ENCODE measurements around the gene COA4. TPM values are rescaled to one million over a fixed set of nuclear protein-coding genes. Genes with fewer than 3 reads are reported as not detected.
"Not testable (repeated sequence)": the region's sequence is repeated elsewhere in the genome, so short reads cannot be mapped to it uniquely, and the experiment has no call there.

Gene COA4
- total RNA-seq, 1 donor from 2014 or later = 99.9 TPM

GRCh38 chr11:73883856-73884255, 7.2 kb upstream of the COA4 start:
- intact Hi-C loops (cut with micrococcal nuclease) = no loop called here
- Mint-ChIP-seq H3K4me1 (ENCODE audit: low read depth) (no peaks in the 10 kb centered on the region), H3K4me3 (ENCODE audit: low read depth) (no peak overlapping the region), H3K27ac (no peak overlapping the region), H3K9me3 (no peaks in the 10 kb centered on the region), H3K36me3 (ENCODE audit: low read depth) (peaks cover 20% of the 10 kb centered on the region), H3K27me3 (ENCODE audit: low read depth) (no peaks in the 10 kb centered on the region)
- DNase-seq (ENCODE audit: low spot score) = no peak

DNA sequence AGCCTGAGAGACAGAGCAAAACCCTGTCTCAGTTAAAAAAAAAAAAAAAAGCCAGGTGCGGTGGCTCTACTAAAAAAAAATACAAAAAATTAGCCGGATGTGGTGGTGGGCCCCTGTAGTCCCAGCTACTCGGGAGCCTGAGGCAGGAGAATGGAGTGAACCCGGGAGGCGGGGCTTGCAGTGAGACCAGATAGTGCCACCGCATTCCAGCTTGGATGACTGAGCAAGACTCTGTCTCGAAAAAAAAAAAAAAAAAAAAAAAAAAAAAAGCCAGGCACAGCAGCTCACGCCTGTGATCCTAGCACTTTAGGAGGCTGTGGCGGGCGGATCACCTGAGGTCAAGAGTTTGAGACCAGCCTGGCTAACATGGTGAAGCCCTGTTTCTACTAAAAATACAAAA, 3.8 kb upstream of the COA4 start:
- peaks cover 17% of the 10 kb centered on the region for H3K36me3 Mint-ChIP-seq (ENCODE audit: low read depth)
- H3K27ac Mint-ChIP-seq; DNase-seq (ENCODE audit: low spot score); H3K4me3 Mint-ChIP-seq (ENCODE audit: low read depth); H3K9me3 Mint-ChIP-seq; H3K27me3 Mint-ChIP-seq (ENCODE audit: low read depth); H3K4me1 Mint-ChIP-seq (ENCODE audit: low read depth); intact Hi-C loops (cut with micrococcal nuclease): not testable (repeated sequence)

DNA sequence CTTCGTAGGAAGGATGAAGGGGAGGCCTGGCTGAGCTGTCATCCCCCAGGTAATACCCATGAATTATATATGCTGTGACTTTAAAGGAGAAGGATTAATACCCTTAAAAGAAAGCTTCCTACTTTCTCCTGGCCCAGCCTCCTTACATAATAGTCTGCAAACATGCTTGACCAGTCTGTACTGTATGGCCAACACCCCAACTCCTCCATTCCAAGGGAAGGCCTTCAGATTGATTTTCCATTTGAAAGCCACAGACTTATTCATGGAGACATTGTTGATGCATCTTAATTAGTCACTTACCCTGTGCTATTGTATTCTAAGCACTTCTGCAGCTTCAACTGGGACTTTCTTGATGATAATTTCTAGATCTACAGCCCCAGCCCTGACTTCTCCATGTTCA, 2.1 kb upstream of the COA4 start:
- Mint-ChIP-seq H3K36me3 (ENCODE audit: low read depth) (peaks cover 25% of the 10 kb centered on the region), H3K27me3 (ENCODE audit: low read depth) (no peaks in the 10 kb centered on the region), H3K27ac (no peak overlapping the region), H3K4me3 (ENCODE audit: low read depth) (no peak overlapping the region), H3K4me1 (ENCODE audit: low read depth) (peaks cover 19% of the 10 kb centered on the region), H3K9me3 (no peaks in the 10 kb centered on the region)
- DNase-seq (ENCODE audit: low spot score) = no peak
- intact Hi-C loops (cut with micrococcal nuclease) = loop anchor here (5.0 kb wide), 1 partner anchor 294 kb away; the partner anchor contains the start of genes C2CD3 and PPME1

GRCh38 chr11:73875840-73876239, 806 bp downstream of the COA4 start:
- peaks cover 19% of the 10 kb centered on the region for H3K4me1 Mint-ChIP-seq (ENCODE audit: low read depth)
- H3K27me3 Mint-ChIP-seq (ENCODE audit: low read depth) = no peaks in the 10 kb centered on the region
- peaks cover 40% of the 10 kb centered on the region for H3K36me3 Mint-ChIP-seq (ENCODE audit: low read depth)
- intact Hi-C loops (cut with micrococcal nuclease) = loop anchor here (1.0 to 5.0 kb wide), 4 partner anchors 97 to 296 kb away; partner anchors contain the start of genes C2CD3, PPME1 and RAB6A
- peak overlapping the region; percentile 96 for H3K27ac Mint-ChIP-seq
- peak overlapping the region; percentile 98 for H3K4me3 Mint-ChIP-seq (ENCODE audit: low read depth)
- no peak for DNase-seq (ENCODE audit: low spot score)
- H3K9me3 Mint-ChIP-seq = no peaks in the 10 kb centered on the region

DNA sequence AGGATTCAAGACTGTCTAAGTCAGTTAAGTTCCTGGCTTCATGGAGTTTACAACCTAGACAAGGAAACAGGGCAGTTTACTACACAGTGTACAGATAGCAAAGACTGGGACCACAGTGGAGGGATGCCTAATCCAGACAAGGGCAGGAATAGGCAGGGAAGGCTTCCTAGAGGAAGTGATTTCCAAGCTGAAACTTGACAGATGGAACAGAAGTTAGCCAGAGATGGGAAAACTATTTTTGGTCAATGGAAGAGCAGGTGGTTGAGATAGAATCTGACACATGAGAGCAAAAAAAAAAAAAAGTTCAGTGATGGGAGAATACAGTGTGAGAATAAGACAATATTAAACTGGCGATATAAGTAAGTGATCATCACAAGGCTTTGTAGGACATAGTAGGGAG, 1.3 kb downstream of the COA4 start:
- peak overlapping the region; percentile 98 for H3K4me3 Mint-ChIP-seq (ENCODE audit: low read depth)
- peak overlapping the region; percentile 96 for H3K27ac Mint-ChIP-seq
- no peaks in the 10 kb centered on the region for H3K27me3 Mint-ChIP-seq (ENCODE audit: low read depth)
- DNase-seq (ENCODE audit: low spot score) = no peak
- no peaks in the 10 kb centered on the region for H3K9me3 Mint-ChIP-seq
- intact Hi-C loops (cut with micrococcal nuclease) = loop anchor here (5.0 kb wide), 1 partner anchor 297 kb away; the partner anchor contains the start of genes C2CD3 and PPME1
- H3K4me1 Mint-ChIP-seq (ENCODE audit: low read depth) = peaks cover 19% of the 10 kb centered on the region
- H3K36me3 Mint-ChIP-seq (ENCODE audit: low read depth) = peaks cover 41% of the 10 kb centered on the region

DNA sequence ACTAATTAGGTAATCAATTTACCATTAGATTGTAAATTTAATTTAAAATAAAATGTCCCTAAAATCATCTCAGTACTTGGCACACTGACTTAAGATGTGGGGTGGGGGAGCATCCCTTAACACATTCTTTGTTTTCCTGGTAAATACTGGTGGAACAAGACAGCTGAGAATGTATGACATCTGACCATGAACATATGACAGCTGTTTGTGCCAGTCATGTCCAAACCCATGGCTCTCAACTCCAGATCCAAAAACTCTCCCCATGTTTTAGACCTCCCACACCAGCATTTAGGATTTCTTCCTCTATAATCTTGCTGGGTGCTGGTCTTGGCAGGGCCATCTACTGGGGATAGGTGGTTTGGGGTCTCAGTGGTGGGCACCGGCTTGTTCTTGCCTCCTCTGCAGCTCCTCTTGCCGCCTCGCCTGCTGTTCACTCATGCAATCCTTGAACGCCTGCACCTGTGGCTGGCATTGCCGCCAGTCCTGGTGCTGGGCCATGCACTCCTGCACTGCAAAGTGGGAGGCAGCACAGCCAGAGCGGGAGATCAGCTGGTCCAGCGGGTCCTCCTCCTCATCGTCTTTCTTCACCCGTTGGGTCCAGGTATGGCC, 3.8 kb downstream of the COA4 start:
- DNase-seq (ENCODE audit: low spot score) = no peak
- no peak overlapping the region for H3K4me3 Mint-ChIP-seq (ENCODE audit: low read depth)
- no peaks in the 10 kb centered on the region for H3K27me3 Mint-ChIP-seq (ENCODE audit: low read depth)
- H3K27ac Mint-ChIP-seq = no peak overlapping the region
- H3K9me3 Mint-ChIP-seq = no peaks in the 10 kb centered on the region
- H3K4me1 Mint-ChIP-seq (ENCODE audit: low read depth) = peaks cover 17% of the 10 kb centered on the region
- peaks cover 53% of the 10 kb centered on the region for H3K36me3 Mint-ChIP-seq (ENCODE audit: low read depth)
- intact Hi-C loops (cut with micrococcal nuclease) = no loop called here

DNA sequence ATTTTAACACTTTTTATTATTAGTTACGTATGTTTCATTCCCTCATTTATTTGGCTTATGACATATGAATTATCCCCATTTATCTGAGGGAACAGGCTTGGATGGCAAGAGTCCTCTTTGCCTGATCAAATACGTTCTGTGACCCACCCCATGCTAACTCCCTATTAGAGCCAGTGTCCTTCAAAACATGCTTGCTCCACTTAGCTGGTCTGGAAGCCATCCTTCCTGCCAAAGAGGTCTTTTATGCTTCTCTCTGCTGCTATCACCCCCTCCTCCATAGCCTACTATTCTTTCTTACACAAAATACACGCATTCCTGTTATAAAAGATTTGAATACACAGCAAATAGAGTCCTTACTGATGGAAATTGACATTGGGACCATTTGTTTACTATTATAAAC, 6.4 kb downstream of the COA4 start:
- peaks cover 47% of the 10 kb centered on the region for H3K36me3 Mint-ChIP-seq (ENCODE audit: low read depth)
- H3K27me3 Mint-ChIP-seq (ENCODE audit: low read depth) = no peaks in the 10 kb centered on the region
- intact Hi-C loops (cut with micrococcal nuclease) = no loop called here
- no peaks in the 10 kb centered on the region for H3K9me3 Mint-ChIP-seq
- no peak overlapping the region for H3K27ac Mint-ChIP-seq
- no peak for DNase-seq (ENCODE audit: low spot score)
- peaks cover 8% of the 10 kb centered on the region for H3K4me1 Mint-ChIP-seq (ENCODE audit: low read depth)
- H3K4me3 Mint-ChIP-seq (ENCODE audit: low read depth) = no peak overlapping the region

DNA sequence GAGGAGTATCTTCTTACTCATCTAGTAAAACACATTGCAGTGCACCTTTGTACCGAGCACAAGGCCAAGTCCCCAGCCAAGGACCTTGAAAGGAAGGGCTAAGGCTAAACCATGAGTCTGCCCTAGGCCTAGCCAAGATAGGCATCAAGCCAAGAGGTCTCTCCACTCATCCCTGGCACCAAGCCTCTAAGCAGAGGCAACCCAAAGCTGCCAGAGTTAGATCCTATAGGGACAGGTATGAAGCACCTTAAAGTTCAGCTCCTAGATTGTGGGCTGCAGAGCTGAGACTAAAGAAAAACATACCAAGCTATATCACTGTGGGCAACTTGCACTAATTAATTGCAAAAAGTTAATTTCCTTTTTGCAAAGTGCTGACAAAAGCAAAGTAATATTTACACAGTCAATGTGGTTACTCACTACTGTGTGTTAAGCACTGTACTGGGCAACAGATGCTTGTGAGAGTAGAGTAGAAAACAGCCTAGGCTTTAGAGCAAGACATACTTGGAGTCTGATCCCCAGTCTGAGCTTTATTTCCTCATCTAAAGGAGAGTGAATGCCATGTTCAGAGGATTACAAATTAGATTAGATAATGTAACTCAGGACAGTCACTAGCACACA, 7.2 kb downstream of the COA4 start:
- Mint-ChIP-seq H3K4me1 (ENCODE audit: low read depth) (no peaks in the 10 kb centered on the region), H3K9me3 (no peaks in the 10 kb centered on the region), H3K27ac (no peak overlapping the region), H3K36me3 (ENCODE audit: low read depth) (peaks cover 47% of the 10 kb centered on the region), H3K27me3 (ENCODE audit: low read depth) (no peaks in the 10 kb centered on the region), H3K4me3 (ENCODE audit: low read depth) (no peak overlapping the region)
- intact Hi-C loops (cut with micrococcal nuclease) = no loop called here
- no peak for DNase-seq (ENCODE audit: low spot score)

- H3K9me3 Mint-ChIP-seq = no peaks in the 10 kb centered on the region
- intact Hi-C loops (cut with micrococcal nuclease) = no loop called here
- no peaks in the 10 kb centered on the region for H3K27me3 Mint-ChIP-seq (ENCODE audit: low read depth)
- no peak overlapping the region for H3K27ac Mint-ChIP-seq
- no peak overlapping the region for H3K4me3 Mint-ChIP-seq (ENCODE audit: low read depth)
- peaks cover 42% of the 10 kb centered on the region for H3K36me3 Mint-ChIP-seq (ENCODE audit: low read depth)
- H3K4me1 Mint-ChIP-seq (ENCODE audit: low read depth) = no peaks in the 10 kb centered on the region
- no peak for DNase-seq (ENCODE audit: low spot score)
These were observed 10.1 kb downstream of the COA4 start for GRCh38 chr11:73866586-73866996.

DNA sequence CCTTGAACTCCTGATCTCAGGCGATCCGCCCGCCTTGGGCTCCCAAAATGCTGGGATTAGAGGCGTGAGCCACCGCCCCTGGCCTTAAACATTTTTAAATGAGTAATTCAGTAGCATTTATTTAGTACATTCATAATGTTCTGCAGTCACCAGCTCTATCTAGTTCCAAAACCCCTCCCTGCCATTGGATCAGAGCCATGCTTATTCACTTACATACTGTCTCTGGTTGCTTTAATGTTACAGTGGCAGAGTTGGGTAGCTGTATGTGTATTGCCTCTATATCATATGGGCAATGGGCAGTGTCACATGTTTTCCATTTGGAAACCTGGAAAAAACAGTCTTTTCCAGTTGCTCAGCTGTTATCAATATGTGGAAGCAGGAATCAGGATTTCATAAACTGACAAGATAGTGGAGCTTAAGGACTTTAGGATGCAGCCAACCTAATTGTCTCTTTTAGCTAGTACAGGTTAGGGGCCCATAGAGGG, 10.5 kb downstream of the COA4 start:
- no peaks in the 10 kb centered on the region for H3K9me3 Mint-ChIP-seq
- H3K4me1 Mint-ChIP-seq (ENCODE audit: low read depth) = no peaks in the 10 kb centered on the region
- no peak overlapping the region for H3K4me3 Mint-ChIP-seq (ENCODE audit: low read depth)
- H3K27me3 Mint-ChIP-seq (ENCODE audit: low read depth) = no peaks in the 10 kb centered on the region
- H3K27ac Mint-ChIP-seq = no peak overlapping the region
- DNase-seq (ENCODE audit: low spot score) = no peak
- intact Hi-C loops (cut with micrococcal nuclease) = no loop called here
- H3K36me3 Mint-ChIP-seq (ENCODE audit: low read depth) = peaks cover 42% of the 10 kb centered on the region

DNA sequence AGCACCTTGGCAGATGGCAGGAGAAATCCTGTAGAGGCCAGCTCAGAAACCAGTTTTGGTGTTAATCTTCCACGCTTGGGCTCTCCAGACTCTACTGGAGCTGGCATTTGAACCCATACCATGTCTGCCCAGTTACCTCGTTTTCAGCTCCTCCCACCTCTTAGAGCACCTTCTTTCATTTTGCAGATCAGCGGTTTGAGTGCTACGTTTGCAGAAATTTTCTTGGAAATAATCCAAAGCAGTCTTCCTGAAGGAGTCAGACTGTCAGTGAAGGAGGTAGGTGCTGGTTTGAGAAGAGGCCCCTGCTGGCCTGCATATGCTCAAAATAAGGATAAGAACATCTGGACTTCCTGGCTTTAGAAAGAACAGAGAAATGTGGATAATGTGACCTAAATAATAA, 13.7 kb downstream of the COA4 start:
- no peak overlapping the region for H3K27ac Mint-ChIP-seq
- no peak for DNase-seq (ENCODE audit: low spot score)
- intact Hi-C loops (cut with micrococcal nuclease) = no loop called here
- H3K4me3 Mint-ChIP-seq (ENCODE audit: low read depth) = no peak overlapping the region
- H3K27me3 Mint-ChIP-seq (ENCODE audit: low read depth) = no peaks in the 10 kb centered on the region
- no peaks in the 10 kb centered on the region for H3K4me1 Mint-ChIP-seq (ENCODE audit: low read depth)
- H3K9me3 Mint-ChIP-seq = no peaks in the 10 kb centered on the region
- H3K36me3 Mint-ChIP-seq (ENCODE audit: low read depth) = peaks cover 45% of the 10 kb centered on the region

DNA sequence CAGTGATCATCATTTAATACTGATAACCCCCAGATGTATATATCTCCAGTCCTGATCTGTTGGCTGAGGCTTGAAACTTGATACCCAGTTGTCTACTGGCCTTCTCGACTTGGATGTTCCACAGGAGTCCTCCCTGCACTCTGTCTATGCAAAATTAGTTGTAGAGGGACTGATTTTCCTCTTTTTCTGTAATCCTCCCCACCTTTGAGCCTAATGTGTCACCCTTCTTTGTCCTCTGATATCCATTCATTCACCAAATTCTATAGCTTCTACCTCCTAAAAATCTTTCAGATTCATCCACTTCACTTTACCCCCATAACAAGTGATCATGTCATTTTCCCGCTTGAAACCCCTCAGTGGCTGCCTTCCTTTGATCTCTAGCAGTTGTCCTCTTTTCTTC, 16.4 kb downstream of the COA4 start:
- Mint-ChIP-seq H3K27ac (no peak overlapping the region), H3K9me3 (no peaks in the 10 kb centered on the region), H3K36me3 (ENCODE audit: low read depth) (peaks cover 40% of the 10 kb centered on the region), H3K4me3 (ENCODE audit: low read depth) (no peak overlapping the region), H3K27me3 (ENCODE audit: low read depth) (no peaks in the 10 kb centered on the region), H3K4me1 (ENCODE audit: low read depth) (no peaks in the 10 kb centered on the region)
- intact Hi-C loops (cut with micrococcal nuclease) = no loop called here
- DNase-seq (ENCODE audit: low spot score) = no peak

- no peak for DNase-seq (ENCODE audit: low spot score)
- Mint-ChIP-seq H3K4me1 (ENCODE audit: low read depth) (no peaks in the 10 kb centered on the region), H3K9me3 (no peaks in the 10 kb centered on the region), H3K27ac (no peak overlapping the region), H3K36me3 (ENCODE audit: low read depth) (peaks cover 38% of the 10 kb centered on the region), H3K4me3 (ENCODE audit: low read depth) (no peak overlapping the region), H3K27me3 (ENCODE audit: low read depth) (no peaks in the 10 kb centered on the region)
- intact Hi-C loops (cut with micrococcal nuclease) = no loop called here
These were observed 17.0 kb downstream of the COA4 start for GRCh38 chr11:73859671-73860070.

Measured in activated T-helper 2 cell treated with anti-CD3 and anti-CD28 coated beads, Interferon-gamma antibody, Interleukin-2, Interleukin-4, amounts not matched to agents 10 μg/mL and 5 μg/mL and 100 μg/mL, durations not matched to agents 14 hours and 24 hours and 36 hours (primary cell).